Glutamatergic neuron (in vitro differentiated cells): ENCODE data around the gene MAP4K2. TPM values are rescaled to one million over a fixed set of nuclear protein-coding genes. Genes with fewer than 3 reads are reported as not detected.

Experiments used
- DNase-seq: peaks from one replicate; pipeline ENCODE4 v3.0.0; 2022
- H3K27ac Mint-ChIP-seq: one replicate; pipeline ENCODE4 v1.8.0; 2020; ENCODE audit warnings: mild to moderate bottlenecking, mixed read lengths, inconsistent platforms; ENCODE audit not compliant: unreplicated experiment
- H3K27me3 Mint-ChIP-seq: one replicate; pipeline ENCODE4 v1.8.0; 2020; ENCODE audit warnings: mild to moderate bottlenecking, moderate library complexity, mixed read lengths, inconsistent platforms; ENCODE audit not compliant: unreplicated experiment
- H3K36me3 Mint-ChIP-seq: one replicate; pipeline ENCODE4 v1.8.0; 2020; ENCODE audit warnings: mild to moderate bottlenecking, mixed read lengths, inconsistent platforms; ENCODE audit not compliant: unreplicated experiment
- H3K4me1 Mint-ChIP-seq: one replicate; pipeline ENCODE4 v1.8.0; 2020; ENCODE audit warnings: mild to moderate bottlenecking, low read depth, mixed read lengths, inconsistent platforms; ENCODE audit not compliant: unreplicated experiment
- H3K4me3 Mint-ChIP-seq: one replicate; pipeline ENCODE4 v1.8.0; 2020; ENCODE audit warnings: mild to moderate bottlenecking, mixed read lengths, inconsistent platforms; ENCODE audit not compliant: unreplicated experiment
- H3K9me3 Mint-ChIP-seq: one replicate; pipeline ENCODE4 v1.8.0; 2020; ENCODE audit warnings: mild to moderate bottlenecking, moderate library complexity, mixed read lengths, inconsistent platforms; ENCODE audit not compliant: unreplicated experiment
- total RNA-seq: library from RNA; stranded (reverse); fragmentation: NEBNext Ultra II Directional; extraction: Animal tissue kit (Norgen Biotek cat#: 25700); gene quantifications from one replicate; pipeline ENCODE4 v1.2.1, GENCODE V29; 2021; ENCODE audit not compliant: unreplicated experiment
- TF ChIP-seq, protein P1 (sequence below): fragments of 200-600 bp; sonication (generic); IDR thresholded peaks from one replicate; pipeline ENCODE4 v1.5.0; 2021; ENCODE audit not compliant: partially characterized antibody, unreplicated experiment

MAP4K2 gene
- total RNA-seq, 1 donor from 2014 or later: 15.9 TPM

GRCh38 chr11:64804346-64805210 lies 1.6 kb upstream of the MAP4K2 start:
- Mint-ChIP-seq H3K36me3 (no peaks in the 10 kb centered on the region), H3K27me3 (peaks cover 11% of the 10 kb centered on the region), H3K27ac (no peak overlapping the region), H3K4me1 (peaks cover 9% of the 10 kb centered on the region), H3K9me3 (peaks cover 8% of the 10 kb centered on the region), H3K4me3 (peak overlapping the region; percentile 94)
- TF ChIP-seq, protein P1, sequence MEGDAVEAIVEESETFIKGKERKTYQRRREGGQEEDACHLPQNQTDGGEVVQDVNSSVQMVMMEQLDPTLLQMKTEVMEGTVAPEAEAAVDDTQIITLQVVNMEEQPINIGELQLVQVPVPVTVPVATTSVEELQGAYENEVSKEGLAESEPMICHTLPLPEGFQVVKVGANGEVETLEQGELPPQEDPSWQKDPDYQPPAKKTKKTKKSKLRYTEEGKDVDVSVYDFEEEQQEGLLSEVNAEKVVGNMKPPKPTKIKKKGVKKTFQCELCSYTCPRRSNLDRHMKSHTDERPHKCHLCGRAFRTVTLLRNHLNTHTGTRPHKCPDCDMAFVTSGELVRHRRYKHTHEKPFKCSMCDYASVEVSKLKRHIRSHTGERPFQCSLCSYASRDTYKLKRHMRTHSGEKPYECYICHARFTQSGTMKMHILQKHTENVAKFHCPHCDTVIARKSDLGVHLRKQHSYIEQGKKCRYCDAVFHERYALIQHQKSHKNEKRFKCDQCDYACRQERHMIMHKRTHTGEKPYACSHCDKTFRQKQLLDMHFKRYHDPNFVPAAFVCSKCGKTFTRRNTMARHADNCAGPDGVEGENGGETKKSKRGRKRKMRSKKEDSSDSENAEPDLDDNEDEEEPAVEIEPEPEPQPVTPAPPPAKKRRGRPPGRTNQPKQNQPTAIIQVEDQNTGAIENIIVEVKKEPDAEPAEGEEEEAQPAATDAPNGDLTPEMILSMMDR: no peak
- DNase-seq: no peak

DNA sequence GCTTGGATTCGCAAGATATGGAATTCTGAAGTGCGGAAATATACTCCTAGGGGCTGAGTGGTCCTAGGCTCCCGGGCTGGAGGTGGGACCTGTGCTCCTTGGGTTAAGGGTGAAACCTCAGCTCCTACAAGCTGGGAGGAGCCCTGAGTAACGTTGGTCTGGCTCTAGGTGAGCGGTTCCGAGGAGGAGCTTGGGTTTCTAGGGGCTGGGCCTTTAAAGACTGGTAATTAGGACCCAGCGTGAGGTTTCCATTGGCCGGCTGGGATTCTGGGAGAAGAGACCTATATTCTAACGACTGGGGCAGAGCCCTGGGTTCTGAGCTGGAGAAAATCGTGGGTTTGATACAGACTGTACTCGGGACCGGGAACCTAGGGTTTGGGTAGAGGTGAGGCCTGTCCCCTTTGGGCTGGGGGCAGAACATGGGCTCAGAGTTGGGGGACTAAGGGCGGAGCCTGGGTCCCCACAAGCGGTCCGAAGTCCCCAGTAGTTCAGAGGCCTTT lies 882 bp upstream of the MAP4K2 start:
- H3K4me1 Mint-ChIP-seq: peaks cover 7% of the 10 kb centered on the region
- no peaks in the 10 kb centered on the region for H3K36me3 Mint-ChIP-seq
- TF ChIP-seq, protein P1: no peak
- peak overlapping the region; percentile 85 for H3K27ac Mint-ChIP-seq
- H3K27me3 Mint-ChIP-seq: peaks cover 12% of the 10 kb centered on the region
- no peak for DNase-seq
- H3K9me3 Mint-ChIP-seq: peaks cover 6% of the 10 kb centered on the region
- peak overlapping the region; percentile 94 for H3K4me3 Mint-ChIP-seq

- Mint-ChIP-seq H3K27me3 (peaks cover 17% of the 10 kb centered on the region), H3K27ac (no peak overlapping the region), H3K36me3 (no peaks in the 10 kb centered on the region), H3K4me1 (peaks cover 7% of the 10 kb centered on the region), H3K4me3 (peak overlapping the region; percentile 42), H3K9me3 (peaks cover 6% of the 10 kb centered on the region)
- no peak for DNase-seq
- TF ChIP-seq, protein P1: no peak
Observed at GRCh38 chr11:64802370-64803157, 450 bp downstream of the MAP4K2 start.

GRCh38 chr11:64801561-64802369 lies 1.2 kb downstream of the MAP4K2 start:
- H3K9me3 Mint-ChIP-seq: peaks cover 4% of the 10 kb centered on the region
- peaks cover 16% of the 10 kb centered on the region for H3K27me3 Mint-ChIP-seq
- H3K36me3 Mint-ChIP-seq: no peaks in the 10 kb centered on the region
- no peak for DNase-seq
- H3K4me3 Mint-ChIP-seq: peak overlapping the region; percentile 69
- peaks cover 7% of the 10 kb centered on the region for H3K4me1 Mint-ChIP-seq
- no peak overlapping the region for H3K27ac Mint-ChIP-seq
- TF ChIP-seq, protein P1: no peak
